HG03457 (cell line): ENCODE measurements around the gene CRB3.
A peak's percentile ranks its signal among the peaks of the same experiment; 100 is the strongest.

Experiments used
- ATAC-seq: cut with Tn5 transposase; IDR thresholded peaks from one replicate; pipeline ENCODE4 v1.9.1; 2021; ENCODE audit warnings: moderate number of reproducible peaks; ENCODE audit not compliant: unreplicated experiment

The CRB3 gene

DNA sequence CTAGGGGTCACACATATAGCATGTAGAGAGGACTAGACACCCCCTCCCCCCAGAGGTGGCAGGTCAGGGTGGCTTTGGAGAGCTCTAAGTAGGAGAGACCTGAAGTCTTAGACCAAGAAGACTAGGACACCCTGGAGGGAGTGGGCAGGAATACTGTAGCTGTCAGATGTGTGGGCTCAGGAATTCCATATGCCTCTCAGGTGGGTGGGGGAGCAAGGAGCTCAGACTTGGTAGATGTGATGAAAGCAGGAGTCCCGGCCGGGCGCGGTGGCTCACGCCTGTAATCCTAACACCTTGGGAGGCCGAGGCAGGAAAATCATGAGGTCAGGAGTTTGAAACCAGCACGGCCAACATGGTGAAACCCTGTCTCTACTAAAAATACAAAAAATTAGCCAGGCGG lies 1.6 kb downstream of the CRB3 start:
- no peak for ATAC-seq

DNA sequence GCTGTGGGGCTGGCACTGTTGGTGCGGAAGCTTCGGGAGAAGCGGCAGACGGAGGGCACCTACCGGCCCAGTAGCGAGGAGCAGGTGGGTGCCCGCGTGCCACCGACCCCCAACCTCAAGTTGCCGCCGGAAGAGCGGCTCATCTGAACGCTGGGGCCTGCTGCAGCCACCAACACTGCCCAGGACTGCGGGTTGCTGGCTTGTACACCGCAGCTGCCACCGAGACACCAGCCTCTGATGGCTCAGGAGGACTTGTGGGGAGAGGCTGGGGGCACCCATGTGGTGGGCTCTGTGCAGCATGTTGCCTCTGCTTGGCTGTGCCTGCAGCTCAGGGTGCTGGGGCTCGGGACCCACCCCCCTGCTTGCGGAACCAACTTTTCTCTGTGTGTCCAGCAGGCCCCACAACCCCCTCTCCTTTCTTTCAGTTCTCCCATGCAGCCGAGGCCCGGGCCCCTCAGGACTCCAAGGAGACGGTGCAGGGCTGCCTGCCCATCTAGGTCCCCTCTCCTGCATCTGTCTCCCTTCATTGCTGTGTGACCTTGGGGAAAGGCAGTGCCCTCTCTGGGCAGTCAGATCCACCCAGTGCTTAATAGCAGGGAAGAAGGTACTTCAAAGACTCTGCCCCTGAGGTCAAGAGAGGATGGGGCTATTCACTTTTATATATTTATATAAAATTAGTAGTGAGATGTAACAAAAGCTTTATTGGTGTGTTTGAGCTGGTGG lies 2.6 kb downstream of the CRB3 start:
- ATAC-seq, result no peak

DNA sequence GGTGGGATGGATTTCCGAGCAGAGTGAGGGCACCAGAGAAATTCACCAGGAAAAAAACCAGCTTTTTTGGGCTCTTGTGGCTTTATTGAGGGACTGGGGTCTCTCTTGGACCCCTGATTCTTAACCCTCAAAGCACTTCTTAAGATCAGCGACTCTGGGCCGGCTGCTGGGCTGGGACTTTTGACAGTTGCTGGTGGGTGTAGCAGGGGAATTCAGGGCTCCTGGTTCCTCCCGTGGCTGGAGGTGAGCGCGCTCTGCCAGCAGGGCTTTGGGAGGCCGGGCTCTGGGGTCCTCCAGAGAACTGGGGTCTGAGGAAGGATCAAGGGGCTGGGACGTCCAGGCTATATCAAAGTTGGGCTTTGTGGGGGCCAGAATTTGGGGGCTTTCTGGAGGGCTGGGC lies 3.3 kb downstream of the CRB3 start:
- no peak for ATAC-seq

DNA sequence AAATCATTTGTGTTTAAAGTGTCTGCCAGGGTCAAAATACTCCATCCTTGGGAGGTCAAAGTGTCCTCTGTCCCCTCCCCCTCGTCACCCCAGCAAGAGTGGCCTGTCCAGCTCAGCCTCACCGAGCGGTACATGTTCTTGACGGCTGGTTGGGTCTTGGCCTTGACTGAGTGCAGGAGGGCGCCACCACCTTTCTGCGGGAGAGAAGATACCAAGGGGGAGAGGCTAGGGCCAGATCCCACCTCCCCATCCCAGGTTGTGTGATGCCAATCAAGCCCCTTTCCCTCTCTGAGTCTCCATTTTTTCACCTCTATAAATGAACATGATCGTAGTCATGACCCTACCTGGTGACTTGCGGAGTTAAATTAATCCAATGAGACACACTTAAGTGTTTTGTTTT lies 6.1 kb downstream of the CRB3 start:
- no peak for ATAC-seq

DNA sequence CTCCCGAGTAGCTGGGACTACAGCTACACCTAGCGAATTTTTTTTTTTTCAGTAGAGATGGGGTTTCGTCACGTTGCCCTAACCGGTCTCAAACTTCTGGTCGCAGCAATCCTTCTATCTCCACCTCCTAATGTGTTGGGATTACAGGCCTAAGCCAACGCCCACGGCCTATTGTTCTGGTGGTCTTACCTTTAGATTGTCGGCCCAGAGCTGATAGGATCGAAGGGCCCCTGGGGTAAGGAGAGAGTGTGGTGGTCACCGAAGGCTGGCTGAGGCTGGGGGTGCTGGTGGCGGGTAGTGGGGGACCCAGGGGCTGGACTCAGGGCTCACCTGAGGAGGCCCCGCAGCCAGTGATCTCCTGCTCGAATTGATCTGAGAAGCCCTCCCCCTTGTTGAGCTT lies 7.0 kb downstream of the CRB3 start:
- ATAC-seq, result no peak

DNA sequence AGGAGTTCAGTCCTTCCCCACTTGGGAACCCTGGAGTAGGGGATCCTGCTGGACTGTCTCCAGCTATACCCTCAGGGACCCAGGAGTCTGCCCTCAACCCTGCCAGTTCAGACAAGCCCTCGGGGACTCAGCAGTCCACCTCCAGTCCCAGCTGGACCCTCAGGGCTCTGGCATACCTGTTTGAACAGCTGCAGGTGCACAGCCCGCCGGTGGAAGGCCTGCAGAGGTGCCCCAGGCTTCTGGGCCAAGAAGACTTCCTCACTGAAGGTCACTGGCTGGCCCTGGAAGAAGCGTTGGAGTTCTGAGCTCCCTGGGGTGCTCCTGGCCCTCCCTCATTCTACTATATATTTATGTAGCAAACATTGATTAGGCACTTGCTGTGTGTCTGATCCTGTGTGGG lies 8.6 kb downstream of the CRB3 start:
- no peak for ATAC-seq

DNA sequence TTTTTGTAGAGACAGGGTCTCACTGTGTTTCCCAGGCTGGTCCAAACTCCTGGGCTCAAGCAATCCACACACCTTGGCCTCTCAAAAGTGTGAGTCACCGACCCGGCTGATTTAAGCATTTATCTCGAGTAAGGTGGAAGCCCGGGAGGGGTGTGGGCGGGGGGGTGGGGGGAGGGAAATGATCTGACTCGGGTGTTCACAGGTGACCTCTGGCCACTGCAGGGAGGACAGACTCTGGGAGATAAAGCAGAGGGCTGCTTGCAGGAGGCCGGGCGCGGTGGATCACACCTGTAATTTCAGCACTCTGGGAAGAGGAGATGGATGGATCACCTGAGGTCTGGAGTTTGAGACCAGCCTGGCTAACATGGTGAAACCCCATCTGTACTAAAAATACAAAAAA lies 9.6 kb downstream of the CRB3 start:
- ATAC-seq, result no peak

DNA sequence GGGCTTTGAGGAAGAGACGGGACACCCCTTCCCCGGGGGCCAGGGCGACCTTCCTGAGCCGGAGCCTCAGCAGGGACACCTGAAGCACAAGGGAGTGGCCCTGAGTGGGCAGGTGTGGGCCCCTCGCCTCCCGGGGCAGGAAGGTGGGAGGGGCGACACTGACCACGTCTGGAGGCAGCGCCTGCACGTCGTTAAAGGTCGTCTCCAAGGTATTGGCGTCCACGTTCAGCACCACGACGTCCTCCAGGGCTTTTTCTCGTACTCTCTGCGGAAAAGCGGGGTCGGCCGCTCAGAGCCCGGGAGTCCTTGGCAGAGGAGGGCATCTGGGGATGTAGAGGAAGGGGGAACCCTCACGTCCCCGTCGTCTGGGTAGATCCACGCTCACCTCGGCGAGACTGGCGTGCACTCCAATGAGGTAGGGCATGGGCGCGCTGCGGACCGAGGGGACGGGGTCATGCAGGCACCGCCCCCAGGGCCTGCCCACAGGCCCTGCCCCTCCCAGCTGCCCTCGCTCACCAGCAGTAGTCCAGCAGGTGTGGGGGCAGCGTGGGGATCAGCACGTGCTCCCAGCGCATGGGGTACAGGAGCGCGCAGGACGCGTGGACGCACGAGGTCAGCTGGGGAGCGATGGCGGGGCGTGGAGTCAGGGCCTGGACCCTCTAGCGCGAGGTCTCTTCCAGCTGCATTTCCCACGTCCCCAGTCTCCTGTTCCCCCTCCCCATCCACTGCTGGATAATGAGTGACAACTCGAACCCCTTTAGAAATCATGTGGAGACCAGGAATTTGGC lies 11.4 kb downstream of the CRB3 start:
- no peak for ATAC-seq

DNA sequence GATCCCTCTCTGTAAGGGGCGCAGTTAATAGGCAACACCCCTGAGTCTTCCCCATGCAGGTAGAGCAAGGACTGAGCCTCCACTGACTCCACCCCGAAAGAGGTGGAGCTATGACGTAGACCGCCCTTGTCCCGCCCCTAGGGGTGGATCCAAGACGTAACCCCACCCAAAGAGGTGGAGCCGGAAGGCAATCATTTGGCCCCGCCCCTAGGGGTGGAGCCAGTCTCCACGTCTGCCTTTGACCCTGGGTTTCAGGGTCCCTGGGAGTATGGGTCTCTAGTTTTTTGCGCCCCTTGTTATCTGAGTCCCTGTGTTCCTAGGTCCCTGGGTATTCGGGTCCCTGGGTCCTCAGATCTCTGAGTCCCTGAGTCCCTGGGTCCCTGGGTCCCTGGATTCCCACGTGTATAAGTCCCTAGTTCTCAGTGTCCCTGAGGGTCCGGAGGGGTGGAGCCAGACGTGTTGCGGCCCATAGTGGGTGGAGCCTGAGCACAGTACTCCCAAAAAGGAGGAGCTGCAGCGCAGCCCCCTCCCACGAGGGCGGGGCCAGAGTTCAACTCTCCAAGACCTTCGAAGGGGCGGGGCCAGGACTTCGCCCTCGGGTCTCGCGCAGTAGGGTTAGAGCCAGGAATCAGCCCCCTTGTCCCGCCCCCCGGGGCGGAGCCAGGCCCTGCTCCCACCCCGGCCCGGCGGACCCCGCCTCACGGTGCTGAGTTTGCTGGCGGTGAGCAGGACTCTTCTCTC lies 12.3 kb downstream of the CRB3 start:
- ATAC-seq, result no peak

DNA sequence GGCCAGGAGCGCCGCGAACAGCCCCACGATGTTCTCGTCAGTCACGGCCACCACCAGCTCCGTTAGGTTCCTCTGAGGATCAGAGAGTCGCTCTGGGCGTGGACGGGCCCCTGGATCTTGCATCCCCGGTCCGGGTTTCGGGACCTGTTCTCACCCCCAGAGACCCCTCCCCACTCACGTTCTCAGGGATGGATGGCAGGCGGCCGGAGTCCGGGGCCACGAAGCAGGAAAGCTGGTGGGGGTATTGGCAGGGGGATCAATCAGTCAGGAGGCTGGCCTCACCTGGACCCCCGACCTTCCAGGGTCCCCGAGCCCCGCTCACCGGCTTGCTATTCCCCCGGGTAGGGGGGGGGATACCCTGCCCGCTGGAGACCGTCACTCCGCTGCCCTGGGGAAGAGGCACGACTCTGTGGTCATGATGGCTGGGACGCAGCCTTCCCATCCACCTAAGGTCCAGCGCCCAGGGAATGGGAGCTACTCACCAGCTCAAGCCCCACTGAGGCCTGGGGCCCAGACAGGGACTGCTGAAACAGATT lies 12.9 kb downstream of the CRB3 start:
- ATAC-seq, result no peak

DNA sequence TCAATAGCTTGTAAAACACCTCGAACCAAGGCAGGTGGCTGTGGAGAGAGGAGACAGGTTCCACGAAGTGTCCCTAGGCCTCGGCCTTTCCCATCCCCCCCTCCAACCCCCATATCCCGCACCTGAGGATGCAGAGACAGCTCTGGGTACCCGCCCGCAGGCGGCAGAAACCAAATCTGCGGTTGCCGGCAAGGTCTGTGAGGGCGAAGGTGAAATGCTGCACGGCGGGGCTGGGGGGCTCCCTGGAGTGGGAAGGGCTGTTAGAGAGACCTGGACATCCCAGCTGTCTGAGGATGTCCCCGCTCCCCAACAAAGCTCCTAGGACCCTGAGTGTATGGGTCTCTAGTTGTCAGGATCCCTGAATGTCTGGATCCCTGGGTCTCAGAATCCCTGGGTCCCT lies 14.7 kb downstream of the CRB3 start:
- no peak for ATAC-seq

DNA sequence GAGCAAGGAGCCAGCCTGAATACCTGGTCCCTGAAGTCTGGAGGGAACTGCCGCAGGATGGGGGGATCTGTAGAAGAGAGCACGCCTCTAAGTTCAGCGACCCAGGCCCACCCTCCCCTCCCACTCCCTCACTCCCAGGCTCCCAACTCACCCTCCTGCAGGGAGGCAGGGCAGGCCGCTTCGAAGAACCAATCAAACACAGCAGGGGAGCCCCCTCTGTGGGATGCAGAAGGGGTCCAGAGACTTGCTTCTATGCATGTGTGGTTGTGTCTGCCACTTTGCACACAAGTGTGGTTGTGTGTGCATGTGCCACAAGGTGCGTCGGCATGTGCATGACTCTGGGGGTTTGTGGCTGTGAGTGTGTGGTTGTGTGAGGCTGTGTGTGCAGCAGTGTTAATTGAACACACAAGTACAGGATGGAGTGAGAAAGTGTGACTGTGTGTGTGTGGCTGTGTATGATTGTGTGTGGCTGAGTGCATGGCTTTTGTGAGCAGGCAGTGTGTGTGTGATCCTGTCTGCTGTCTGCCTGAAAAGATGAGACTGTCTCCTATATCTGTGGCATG lies 15.8 kb downstream of the CRB3 start:
- no peak for ATAC-seq

DNA sequence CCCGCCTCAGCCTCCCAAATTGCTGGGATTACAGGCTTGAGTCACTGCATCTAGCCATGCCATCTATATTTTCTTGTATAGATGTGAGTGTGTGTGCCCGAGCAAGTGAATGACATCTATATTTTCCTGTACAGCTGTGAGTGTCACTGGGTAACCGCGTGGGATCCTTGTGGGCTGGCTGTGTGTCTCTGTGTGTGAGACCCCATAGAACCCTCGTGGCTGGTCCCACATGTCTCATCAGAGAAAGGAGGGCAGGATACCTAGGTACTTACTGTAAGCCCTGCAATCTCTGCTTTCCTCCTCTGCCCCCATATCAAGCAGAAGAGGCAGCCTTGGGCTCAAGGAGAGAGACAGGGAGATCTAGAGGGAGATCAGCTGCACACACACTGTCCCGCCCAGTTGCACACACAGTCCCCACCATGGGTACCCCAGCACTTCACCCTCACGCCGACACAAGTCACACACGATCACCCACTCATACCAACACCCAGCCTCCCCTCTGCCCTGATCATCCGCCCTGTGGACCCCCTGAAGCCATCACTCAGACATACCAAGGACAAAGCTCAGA lies 16.9 kb downstream of the CRB3 start:
- ATAC-seq, result no peak

DNA sequence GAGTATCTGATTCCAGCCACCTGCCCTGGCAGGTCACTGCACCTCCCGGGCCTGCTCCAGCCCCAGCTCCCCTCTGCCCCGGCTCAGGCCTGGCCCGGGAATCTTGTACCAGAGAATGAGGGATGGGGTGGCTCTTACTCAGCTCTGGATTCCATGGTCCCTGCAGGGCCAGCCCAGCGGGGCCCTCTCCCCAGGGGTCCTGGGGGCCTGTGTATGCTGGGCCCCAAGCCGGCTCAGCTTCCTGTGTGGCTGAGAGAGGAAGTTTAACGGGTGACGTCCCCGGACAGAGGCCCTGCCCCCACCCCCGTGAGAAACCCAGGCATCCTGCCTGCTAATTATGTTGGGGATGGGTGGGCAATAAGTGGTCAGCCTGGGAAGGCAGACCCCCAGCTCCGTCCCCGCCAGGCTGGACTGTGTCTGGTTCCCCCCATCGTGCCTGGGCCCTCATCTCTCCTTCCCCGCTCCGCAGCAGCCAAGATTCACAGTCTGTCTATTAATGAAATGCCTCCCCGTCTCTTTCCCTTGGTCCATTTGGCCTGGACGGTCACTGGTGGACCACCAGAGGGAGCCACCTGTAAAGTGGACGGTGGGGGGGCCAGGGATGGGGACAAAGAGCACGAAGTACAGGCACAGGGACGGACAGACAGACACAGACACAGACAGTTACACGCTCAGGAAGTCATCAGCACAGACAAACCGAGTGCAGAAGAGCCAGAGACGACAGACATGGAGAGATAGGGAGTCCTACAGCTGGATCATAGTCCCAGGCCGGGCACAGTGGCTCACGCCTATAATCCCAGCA lies 17.7 kb downstream of the CRB3 start, which contains the start of gene DENND1C:
TSS of gene DENND1C (minus strand) at position 247 of the 802 bp plus-strand sequence. CDS start at position 155, 92 bp downstream.
- ATAC-seq, result peak; percentile 49

DNA sequence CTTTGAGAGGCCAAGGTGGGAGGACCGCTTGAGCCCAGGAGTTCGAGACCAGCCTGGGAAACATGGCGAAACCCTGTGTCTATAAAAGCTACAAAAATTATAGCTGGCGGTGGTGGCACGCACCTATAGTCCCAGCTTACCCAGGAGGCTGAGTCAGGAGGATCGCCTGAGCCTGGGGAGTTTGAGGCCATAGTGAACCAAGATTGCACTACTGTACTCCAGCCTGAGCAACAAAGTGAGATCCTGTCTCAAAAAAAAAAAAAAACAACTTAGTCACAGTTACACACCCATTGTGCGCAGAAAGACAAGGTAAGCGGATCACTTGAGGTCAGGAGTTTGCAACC lies 18.2 kb downstream of the CRB3 start:
- ATAC-seq, result no peak

DNA sequence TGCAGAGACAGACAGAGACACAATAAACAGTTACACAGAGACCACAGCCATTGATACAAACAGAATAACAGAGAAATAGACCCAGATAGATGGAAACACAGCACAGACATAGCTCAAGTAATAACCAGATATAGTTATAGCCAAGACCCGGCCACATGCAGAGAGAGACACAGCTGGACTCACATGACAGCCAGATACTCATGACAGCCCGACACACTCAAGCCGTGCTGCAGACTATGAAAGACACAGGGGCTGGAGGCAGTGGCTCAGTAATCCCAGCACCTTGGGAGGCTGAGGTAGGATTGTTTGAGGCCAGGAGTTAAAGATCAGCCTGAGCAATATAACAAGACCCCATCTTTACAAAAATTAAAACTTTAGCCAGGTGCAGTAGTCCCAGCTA lies 19.2 kb downstream of the CRB3 start:
- no peak for ATAC-seq

DNA sequence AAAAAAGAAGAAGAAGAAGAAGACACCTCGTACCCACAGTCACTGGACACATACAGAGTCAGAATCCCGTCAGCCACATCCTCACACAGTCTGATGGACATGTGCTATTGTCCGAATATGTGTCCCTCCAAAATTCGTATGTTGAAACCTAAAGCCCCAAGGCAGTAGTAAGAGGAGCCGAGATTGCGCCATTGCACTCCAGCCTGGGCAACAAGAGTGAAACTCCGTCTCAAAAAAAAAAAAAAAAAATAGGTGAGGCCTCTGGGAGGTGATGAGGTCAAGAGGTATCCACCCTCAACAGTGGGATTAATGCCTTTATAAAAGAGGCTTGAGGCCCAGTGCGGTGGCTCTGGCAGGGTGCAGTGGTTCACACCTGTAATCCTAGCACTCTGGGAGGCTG lies 20.2 kb downstream of the CRB3 start:
- no peak for ATAC-seq

DNA sequence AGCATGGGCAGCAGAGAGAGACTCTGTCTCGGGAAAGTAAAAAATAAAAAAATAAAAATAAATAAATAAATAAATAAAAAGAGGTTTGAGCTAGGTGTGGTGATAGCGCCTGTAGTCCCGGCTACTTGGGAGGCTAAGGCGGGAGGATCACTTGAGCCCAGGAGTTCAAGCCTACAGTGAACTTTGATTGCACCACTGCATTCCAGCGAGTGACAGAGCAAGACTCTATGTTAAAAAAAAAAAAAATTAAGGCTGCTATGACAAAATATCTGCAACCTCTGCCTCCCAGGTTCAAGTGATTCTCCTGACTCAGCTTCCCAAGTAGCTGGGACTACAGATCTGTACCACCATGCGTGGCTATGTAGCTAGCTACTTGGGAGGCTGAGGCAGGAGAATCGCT lies 20.8 kb downstream of the CRB3 start:
- no peak for ATAC-seq

DNA sequence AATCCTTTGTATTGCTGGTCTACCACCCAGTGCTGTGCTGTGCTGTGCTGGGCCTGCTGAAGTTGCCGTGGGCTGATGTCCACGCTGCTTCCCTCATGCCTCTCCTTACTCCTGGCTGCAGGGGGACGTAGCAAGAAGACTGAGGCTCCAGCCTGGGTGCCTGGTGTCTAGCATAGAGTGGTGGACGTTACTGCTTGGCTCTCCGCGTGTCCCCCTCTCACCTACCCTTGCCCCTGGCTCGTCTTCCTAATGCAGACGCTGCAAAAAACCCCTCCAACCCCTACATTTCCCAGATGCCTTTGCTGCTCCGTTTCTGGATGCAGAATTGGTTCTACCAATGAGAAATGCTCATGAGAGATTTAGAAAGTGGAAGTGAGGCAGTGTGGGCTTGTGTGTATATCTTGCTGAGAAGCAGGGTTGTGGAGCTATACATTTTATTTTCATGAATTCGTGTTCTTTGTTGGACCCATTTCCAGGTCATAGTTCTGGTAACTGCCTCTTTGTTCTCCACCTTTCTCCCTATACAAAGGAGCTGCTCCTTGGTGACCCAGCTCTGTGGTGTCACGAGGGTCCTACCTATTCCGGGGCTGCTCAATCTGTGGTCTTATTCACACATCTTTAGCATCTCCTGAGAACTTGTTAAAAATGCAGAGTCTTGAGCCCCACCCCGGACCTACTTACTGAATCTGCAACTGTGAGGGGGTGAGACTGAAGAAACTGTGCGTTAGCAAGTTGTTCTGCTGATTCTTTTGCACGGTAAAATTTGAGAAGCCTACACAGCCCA lies 25.4 kb downstream of the CRB3 start:
- no peak for ATAC-seq
